Activated CD8-positive, alpha-beta memory T cell treated with anti-CD3 and anti-CD28 coated beads, Interleukin-2, amount 50 U/mL, for 1 hour (primary cell): ENCODE results near the gene ANKRD23.
"Not testable (repeated sequence)": the region's sequence is repeated elsewhere in the genome, so short reads cannot be mapped to it uniquely, and the experiment has no call there.

Source experiments
- DNase-seq: peaks from one replicate; pipeline ENCODE4 v3.0.0-alpha.2; 2020; ENCODE audit errors: extremely low read depth

The ANKRD23 gene

DNA sequence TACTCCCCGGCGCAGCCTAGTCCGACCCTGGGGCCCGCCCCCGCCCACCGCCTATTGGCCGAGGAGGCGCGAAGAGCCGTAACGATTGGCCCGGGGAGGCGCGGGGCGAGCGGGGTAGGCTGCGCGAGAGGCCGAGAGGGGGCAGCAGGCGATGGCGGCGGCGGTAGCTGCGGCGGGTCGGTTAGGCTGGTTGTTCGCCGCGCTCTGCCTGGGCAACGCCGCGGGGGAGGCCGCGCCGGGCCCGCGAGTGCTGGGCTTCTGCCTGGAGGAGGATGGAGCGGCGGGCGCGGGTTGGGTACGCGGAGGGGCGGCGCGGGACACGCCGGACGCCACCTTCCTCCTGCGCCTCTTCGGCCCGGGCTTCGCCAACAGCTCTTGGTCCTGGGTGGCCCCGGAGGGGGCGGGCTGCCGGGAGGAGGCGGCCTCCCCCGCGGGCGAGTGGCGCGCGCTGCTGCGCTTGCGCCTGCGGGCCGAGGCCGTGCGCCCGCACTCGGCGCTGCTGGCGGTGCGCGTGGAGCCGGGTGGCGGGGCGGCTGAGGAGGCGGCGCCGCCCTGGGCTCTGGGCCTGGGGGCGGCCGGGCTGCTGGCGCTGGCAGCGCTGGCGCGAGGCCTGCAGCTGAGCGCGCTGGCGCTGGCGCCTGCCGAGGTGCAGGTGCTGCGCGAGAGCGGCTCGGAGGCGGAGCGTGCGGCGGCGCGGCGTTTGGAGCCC lies 27.5 kb downstream of the ANKRD23 start, which contains the start of gene CNNM3:
Gene CNNM3 (plus strand): TSS at position 142 of the 709 bp plus-strand sequence. CDS start 10 bp downstream, at position 152.
- peak; percentile 73 for DNase-seq

- DNase-seq: no peak
Observed at GRCh38 chr2:96815326-96816126, 28.3 kb downstream of the ANKRD23 start.

DNA sequence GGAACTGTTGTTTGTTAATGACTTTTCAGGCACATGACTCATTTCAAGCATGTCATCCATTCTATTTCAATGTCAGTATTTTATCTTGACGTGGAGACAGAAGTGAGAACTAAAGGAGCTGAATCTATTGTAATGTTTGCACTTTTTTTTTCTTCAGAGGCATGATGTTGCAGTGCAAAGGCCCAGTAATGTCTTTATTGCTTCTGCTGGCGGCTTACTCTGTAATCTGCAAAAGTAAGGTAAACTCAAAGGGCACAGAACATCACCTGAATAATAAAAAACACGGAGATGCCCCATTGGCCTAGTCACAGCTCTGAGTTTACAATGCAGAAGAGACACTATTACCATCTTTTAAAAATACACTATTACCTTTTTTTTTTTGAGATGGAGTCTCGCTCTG lies 30.2 kb downstream of the ANKRD23 start:
- no peak for DNase-seq

DNA sequence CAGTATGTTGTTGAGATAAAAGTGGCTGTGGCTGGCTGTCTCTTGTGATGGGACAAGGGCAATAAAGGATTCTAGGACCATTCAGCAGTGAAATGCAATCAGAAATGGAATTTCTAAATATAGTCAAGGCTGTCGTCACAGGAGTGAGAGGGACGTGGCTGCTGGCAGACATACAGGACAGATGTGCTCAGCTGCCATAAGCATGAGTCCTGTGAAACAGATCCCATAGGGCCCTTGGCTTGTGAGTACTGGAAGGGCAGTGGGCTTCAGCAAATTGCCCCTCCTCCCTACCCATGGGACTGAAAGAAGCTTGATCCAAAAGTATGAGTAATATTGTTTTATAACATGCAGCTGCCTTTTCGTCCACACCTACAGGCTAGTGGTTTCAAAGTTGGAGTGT lies 31.9 kb downstream of the ANKRD23 start:
- DNase-seq: no peak

DNA sequence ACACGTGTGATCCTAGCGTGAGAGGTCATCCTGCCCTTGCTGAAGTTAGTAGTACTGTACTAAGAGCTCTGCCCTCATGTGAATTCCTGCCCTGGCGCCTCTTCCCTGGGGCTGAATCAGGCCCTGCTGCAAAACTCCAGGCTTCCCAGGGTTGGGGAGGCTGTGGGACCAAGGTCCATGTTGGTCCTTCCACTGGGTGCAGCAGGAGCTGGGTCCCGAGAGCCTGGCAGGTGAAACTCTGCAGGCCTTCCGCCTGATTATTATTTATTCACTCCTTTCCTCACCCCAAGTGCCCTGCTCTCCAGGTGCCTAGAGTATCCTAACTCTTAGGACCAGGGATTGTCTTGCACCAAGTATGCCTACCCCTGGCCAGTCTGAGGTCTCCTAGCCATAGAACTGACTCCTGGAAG lies 33.0 kb downstream of the ANKRD23 start:
- DNase-seq: no peak

DNA sequence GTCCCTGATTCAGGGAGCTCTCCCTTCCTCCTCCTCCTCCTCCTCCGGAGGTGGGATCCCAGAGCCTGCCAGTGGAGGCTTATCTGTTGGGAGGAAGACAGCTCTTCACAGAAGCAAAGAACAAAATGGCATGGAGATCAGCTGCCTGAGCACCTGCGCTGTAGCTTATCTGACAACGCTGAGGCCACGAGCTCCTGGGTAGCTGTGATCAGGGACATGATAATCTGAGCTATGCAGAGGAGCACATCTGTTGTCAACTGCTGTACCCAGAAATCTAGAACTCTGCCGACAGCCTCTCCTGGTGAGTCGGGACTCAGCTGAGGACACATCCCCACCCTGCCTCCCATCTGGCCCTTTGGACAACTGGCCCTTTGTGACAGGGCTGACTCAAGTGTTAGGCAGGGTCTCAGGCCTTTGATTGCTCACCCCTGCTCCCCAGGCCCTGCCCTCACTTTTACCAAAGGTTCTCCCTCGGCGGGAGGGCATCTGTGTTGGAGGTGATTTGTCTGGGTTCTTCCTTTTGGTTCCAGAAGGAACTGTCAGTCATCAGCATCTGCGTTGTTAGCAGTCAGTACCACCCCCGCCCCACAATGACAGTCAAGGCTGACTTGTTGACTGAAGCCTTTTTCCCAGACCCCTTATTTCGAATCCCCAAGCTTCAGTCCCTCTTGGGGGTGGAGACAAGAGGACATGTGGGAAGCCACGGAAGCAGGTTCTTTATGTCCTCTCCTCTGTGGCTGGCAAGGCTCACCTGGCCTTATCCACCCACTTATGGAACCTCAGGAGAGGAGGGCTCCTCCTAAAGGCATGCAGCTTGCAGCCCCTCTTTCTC lies 33.7 kb downstream of the ANKRD23 start:
- DNase-seq: no peak

- DNase-seq: no peak
Observed at GRCh38 chr2:96809216-96809882, 34.5 kb downstream of the ANKRD23 start.

GRCh38 chr2:96808176-96808837 lies 35.5 kb downstream of the ANKRD23 start:
- DNase-seq: no peak

GRCh38 chr2:96807127-96807471 lies 36.7 kb downstream of the ANKRD23 start:
- DNase-seq: no peak

- no peak for DNase-seq
Observed at GRCh38 chr2:96806468-96807126, 37.2 kb downstream of the ANKRD23 start.

GRCh38 chr2:96805946-96806345 lies 37.9 kb downstream of the ANKRD23 start:
- DNase-seq: not testable (repeated sequence)

GRCh38 chr2:96804986-96805385 lies 38.8 kb downstream of the ANKRD23 start:
- no peak for DNase-seq

DNA sequence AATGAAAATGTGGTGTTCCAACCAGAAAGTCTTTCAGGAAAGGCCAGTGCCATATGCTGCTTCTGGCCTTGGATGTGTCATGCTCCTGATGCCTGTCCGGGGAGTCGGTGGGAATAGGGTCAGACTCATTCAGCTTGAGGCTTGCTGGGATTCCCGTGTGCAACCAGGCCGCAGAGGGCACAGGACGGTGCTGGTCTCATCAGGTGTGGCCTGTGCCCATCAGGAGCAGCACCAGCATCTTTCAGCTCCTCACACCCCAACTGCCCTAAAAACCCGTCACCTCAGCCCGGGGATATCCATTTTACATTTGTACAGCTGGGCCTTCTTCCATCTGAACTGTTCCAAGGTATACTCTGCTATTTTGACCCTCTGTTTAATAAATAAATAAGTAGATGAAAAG lies 41.1 kb downstream of the ANKRD23 start:
- DNase-seq: no peak

DNA sequence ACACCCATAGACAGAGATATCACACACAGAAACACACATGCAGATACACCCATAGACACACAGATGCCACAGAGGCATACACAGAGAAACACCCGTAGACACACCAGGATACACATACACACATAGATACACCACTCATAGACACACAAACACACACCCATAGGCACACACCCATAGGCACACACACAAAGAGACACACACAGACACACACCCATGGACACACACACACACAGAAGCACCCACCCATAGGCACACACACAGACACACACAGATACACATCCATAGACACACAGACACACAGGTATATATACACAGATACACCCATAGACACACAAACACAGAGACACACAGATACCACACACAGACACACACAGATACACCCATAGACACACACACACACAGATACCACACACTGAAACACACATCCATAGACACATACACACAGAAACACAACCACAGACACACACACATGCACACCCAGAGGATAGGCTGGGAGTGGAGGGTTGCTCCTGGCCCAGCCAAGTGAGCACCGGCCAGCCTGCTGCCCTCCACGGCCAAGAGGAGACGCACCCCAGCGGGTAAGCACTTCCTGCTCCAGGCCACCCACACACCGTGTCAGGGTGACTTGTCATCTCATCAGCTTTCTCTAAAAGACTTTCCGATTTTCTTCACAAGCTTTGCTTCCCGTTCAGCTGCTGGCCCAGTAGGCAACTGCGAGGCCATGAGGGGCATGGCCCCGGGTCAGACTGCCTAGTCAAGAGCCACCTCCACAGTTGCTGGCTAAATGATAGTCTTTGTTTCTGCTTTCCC lies 41.8 kb downstream of the ANKRD23 start:
- DNase-seq: no peak

- DNase-seq: peak; percentile 21
Observed at GRCh38 chr2:96801005-96801785, 42.6 kb downstream of the ANKRD23 start.

DNA sequence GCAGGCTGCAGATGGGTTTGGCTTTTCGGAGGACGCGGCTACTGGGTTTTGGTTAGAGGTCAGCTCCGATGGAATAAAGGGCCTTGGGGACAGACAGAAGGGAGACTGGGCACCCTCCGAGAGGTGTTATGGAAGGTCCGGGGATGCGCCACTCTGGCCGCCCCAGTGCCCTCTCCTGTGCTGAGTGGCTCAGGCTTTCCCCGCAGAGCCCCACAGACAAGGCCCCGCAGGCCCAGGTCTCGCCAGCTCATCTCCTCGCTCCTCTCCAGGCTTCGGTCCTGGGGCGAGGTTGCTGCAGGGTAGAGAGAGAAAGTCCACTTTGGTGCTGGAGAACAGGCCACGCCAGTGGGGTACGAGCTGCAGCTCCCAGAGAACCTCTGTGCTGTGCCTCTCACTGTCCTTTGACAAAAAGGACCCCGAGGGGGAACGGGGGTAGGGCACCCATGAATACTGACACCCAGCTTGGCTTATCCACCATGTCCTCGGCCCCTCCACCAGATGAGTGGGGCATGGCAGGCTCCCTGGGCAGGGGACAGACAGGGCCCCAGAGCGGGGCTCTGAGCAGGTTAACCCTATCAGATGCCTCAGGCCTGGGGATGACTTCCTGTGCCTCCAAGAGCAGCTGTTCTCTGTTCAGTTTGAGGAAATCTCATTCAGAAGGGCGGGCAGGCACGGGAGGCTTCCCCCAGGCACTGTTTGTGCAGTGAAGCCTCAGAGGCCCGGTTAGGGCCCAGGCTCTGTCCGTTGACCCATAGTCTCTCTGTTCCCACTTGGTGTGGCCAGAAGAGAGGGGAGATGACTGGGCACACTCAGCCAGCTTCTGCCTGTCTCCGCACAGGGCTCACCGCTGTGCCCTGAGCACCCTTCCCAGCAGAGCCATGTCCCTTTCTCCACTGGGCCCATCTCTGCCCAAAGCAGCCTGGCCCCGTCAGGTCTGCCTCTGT lies 43.5 kb downstream of the ANKRD23 start:
- no peak for DNase-seq

DNA sequence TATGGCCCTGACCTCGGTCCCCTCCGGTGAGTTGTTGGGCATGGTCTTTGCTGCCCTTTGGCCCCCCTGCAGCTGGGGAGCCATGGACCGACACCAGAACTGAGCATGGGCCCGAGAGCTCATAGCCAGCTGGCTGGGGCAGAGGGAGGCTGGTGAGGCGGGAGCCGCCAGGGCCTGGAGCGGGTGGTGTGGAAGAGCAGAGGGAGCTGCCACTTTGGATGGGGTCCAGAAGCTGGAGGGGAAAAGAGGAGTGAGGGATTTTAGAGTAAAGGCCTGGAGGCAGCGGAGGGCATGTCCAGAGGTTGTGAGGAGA lies 44.2 kb downstream of the ANKRD23 start:
- DNase-seq: no peak
